ENCODE results near the gene FRMPD4.

FRMPD4 gene

DNA sequence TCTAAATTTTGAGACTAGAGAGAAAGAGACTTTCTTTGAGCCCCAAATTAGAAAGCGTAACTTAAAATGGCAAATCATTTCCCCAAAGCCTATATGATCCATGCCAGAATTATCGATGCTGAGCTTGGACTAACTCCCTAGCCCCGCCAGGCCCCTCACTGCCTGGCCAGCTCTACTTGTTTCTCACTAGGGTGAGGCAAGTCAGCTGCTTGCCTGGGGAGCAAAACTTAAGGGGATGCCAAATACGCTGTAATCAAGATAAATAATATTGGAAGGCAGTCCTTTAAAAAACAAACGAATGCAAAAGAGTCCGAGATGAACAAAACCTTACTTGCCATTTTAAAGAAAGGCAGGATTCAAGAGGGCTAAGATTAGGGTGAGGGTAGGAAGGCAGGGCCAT lies 236.0 kb downstream of the FRMPD4 start:
- Histone ChIP-seq H3K27me3 (ENCODE audit: control insufficient read depth, insufficient read depth, low read length) (no peaks in the 10 kb centered on the region), H3K36me3 (ENCODE audit: control insufficient read depth, insufficient read depth, low read length) (no peaks in the 10 kb centered on the region), H3K4me3 (ENCODE audit: low read depth, low read length) (no peak overlapping the region), H3K9me3 (ENCODE audit: control insufficient read depth, insufficient read depth, low read length) (no peaks in the 10 kb centered on the region), H3K9ac (ENCODE audit: low read depth, low read length) (no peak overlapping the region), H3K4me1 (ENCODE audit: control insufficient read depth, insufficient read depth, low read length) (no peaks in the 10 kb centered on the region)

DNA sequence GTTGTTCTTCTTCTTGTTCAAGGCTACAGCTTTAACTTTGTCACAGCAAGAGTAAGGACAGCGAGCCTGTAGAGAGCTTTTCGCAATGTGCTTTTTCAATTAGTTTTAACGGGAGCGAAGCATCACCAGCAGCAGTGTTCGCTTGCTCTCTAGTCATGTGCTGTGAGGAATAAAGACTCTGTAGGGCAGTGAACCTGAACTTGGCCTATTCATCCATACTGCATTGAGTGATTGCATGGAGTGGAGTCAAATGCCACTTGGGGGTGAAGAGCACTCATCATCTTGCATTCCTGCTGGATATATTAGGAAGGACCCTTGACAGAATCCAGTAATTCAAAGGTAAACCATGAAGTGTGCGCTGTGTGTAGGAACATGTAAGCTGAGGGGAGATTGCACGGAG lies 240.0 kb downstream of the FRMPD4 start:
- Histone ChIP-seq H3K4me3 (ENCODE audit: low read depth, low read length) (no peak overlapping the region), H3K4me1 (ENCODE audit: control insufficient read depth, insufficient read depth, low read length) (no peaks in the 10 kb centered on the region), H3K9ac (ENCODE audit: low read depth, low read length) (no peak overlapping the region), H3K9me3 (ENCODE audit: control insufficient read depth, insufficient read depth, low read length) (no peaks in the 10 kb centered on the region), H3K27me3 (ENCODE audit: control insufficient read depth, insufficient read depth, low read length) (no peaks in the 10 kb centered on the region), H3K36me3 (ENCODE audit: control insufficient read depth, insufficient read depth, low read length) (no peaks in the 10 kb centered on the region)

- H3K36me3 ChIP-seq (ENCODE audit: control insufficient read depth, insufficient read depth, low read length), result no peaks in the 10 kb centered on the region
- H3K4me3 ChIP-seq (ENCODE audit: low read depth, low read length), result no peak overlapping the region
- no peaks in the 10 kb centered on the region for H3K4me1 ChIP-seq (ENCODE audit: control insufficient read depth, insufficient read depth, low read length)
- H3K9me3 ChIP-seq (ENCODE audit: control insufficient read depth, insufficient read depth, low read length), result no peaks in the 10 kb centered on the region
- H3K9ac ChIP-seq (ENCODE audit: low read depth, low read length), result no peak overlapping the region
- H3K27me3 ChIP-seq (ENCODE audit: control insufficient read depth, insufficient read depth, low read length), result no peaks in the 10 kb centered on the region
Measured at GRCh38 chrX:12378706-12379105, 240.4 kb downstream of the FRMPD4 start.

GRCh38 chrX:12379671-12380070 lies 241.4 kb downstream of the FRMPD4 start:
- no peaks in the 10 kb centered on the region for H3K4me1 ChIP-seq (ENCODE audit: control insufficient read depth, insufficient read depth, low read length)
- H3K9ac ChIP-seq (ENCODE audit: low read depth, low read length), result no peak overlapping the region
- H3K27me3 ChIP-seq (ENCODE audit: control insufficient read depth, insufficient read depth, low read length), result no peaks in the 10 kb centered on the region
- no peak overlapping the region for H3K4me3 ChIP-seq (ENCODE audit: low read depth, low read length)
- no peaks in the 10 kb centered on the region for H3K36me3 ChIP-seq (ENCODE audit: control insufficient read depth, insufficient read depth, low read length)
- H3K9me3 ChIP-seq (ENCODE audit: control insufficient read depth, insufficient read depth, low read length), result no peaks in the 10 kb centered on the region

DNA sequence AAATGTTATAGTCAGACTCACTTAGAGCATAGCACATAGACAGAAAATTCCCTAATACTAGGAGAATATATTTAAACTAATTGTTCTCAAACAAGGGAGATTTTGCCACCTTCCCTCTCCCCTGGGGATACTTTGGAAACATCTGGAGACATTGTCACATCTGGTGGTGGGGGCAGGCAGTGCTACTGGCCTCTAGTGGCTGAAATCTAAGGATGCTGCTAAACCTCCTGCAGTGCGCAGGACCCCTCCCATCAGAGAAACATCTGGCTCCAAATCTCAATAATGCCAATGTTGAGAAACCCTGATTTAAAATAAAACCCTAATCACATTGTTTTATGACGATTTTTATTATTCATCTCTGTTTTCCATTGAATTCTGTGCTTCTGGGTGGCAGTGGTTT lies 244.9 kb downstream of the FRMPD4 start:
- H3K36me3 ChIP-seq (ENCODE audit: control insufficient read depth, insufficient read depth, low read length), result no peaks in the 10 kb centered on the region
- H3K27me3 ChIP-seq (ENCODE audit: control insufficient read depth, insufficient read depth, low read length), result no peaks in the 10 kb centered on the region
- H3K4me3 ChIP-seq (ENCODE audit: low read depth, low read length), result no peak overlapping the region
- H3K4me1 ChIP-seq (ENCODE audit: control insufficient read depth, insufficient read depth, low read length), result no peaks in the 10 kb centered on the region
- H3K9ac ChIP-seq (ENCODE audit: low read depth, low read length), result no peak overlapping the region
- no peaks in the 10 kb centered on the region for H3K9me3 ChIP-seq (ENCODE audit: control insufficient read depth, insufficient read depth, low read length)

DNA sequence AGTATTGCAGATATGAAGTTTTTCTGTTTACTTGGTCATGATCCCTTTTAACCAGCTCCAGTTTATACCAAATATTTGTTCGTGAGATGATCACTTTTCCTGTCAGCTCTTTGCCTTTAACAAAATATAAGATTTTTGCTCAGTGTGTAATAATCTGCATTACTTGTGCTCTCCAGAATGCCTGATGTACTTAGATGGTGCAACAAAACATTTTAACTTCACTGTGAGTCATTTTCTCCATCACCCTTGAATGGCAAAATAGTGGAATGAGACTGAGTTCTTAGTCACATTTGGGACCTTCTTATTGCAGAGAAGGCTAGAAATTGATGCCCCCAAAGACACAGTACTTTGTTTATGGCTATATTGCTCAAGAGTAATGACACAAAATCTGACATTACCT lies 252.0 kb downstream of the FRMPD4 start:
- Histone ChIP-seq H3K4me3 (ENCODE audit: low read depth, low read length) (no peak overlapping the region), H3K4me1 (ENCODE audit: control insufficient read depth, insufficient read depth, low read length) (no peaks in the 10 kb centered on the region), H3K9ac (ENCODE audit: low read depth, low read length) (no peak overlapping the region), H3K36me3 (ENCODE audit: control insufficient read depth, insufficient read depth, low read length) (no peaks in the 10 kb centered on the region), H3K9me3 (ENCODE audit: control insufficient read depth, insufficient read depth, low read length) (no peaks in the 10 kb centered on the region), H3K27me3 (ENCODE audit: control insufficient read depth, insufficient read depth, low read length) (no peaks in the 10 kb centered on the region)

DNA sequence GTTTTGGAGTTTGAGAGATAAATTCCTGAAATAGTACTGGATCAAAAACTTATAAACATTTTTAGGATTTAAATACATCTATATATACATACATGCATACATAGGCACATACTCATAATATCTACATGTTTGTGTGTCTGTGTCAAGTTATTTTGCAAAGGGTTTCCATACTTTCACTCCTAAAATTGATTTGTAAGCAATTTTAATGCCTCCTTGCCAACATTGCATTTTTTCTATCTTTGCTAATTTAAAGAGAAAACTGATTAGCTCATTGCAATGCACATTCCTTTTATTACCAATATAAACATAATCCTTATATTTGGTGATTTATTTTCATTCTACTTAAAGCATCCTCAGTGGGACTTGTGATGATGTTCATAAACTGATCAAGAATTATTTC lies 258.3 kb downstream of the FRMPD4 start:
- no peaks in the 10 kb centered on the region for H3K27me3 ChIP-seq (ENCODE audit: control insufficient read depth, insufficient read depth, low read length)
- peaks cover 3% of the 10 kb centered on the region for H3K4me1 ChIP-seq (ENCODE audit: control insufficient read depth, insufficient read depth, low read length)
- no peak overlapping the region for H3K9ac ChIP-seq (ENCODE audit: low read depth, low read length)
- no peak overlapping the region for H3K4me3 ChIP-seq (ENCODE audit: low read depth, low read length)
- no peaks in the 10 kb centered on the region for H3K36me3 ChIP-seq (ENCODE audit: control insufficient read depth, insufficient read depth, low read length)
- H3K9me3 ChIP-seq (ENCODE audit: control insufficient read depth, insufficient read depth, low read length), result no peaks in the 10 kb centered on the region

DNA sequence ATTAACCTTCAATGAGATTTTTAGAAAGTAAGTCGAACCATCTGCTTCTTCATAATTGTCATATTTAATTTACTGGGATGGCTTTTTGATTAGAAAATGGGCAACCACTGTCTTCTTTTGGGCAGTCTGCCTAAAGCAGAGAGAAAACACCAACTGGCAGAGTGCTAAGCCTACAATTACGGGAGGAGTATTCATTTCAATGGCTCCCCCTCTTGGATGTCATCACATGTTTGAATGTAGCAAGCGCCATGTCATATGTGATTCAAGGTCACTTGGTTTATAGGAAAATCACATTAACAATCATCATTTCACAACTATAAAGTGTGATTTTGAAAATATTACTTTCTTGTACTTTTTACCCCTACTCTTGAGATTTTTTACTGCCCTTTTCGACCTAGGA lies 261.9 kb downstream of the FRMPD4 start:
- Histone ChIP-seq H3K9ac (ENCODE audit: low read depth, low read length) (no peak overlapping the region), H3K36me3 (ENCODE audit: control insufficient read depth, insufficient read depth, low read length) (no peaks in the 10 kb centered on the region), H3K9me3 (ENCODE audit: control insufficient read depth, insufficient read depth, low read length) (no peaks in the 10 kb centered on the region), H3K4me1 (ENCODE audit: control insufficient read depth, insufficient read depth, low read length) (peaks cover 3% of the 10 kb centered on the region), H3K4me3 (ENCODE audit: low read depth, low read length) (no peak overlapping the region), H3K27me3 (ENCODE audit: control insufficient read depth, insufficient read depth, low read length) (no peaks in the 10 kb centered on the region)

DNA sequence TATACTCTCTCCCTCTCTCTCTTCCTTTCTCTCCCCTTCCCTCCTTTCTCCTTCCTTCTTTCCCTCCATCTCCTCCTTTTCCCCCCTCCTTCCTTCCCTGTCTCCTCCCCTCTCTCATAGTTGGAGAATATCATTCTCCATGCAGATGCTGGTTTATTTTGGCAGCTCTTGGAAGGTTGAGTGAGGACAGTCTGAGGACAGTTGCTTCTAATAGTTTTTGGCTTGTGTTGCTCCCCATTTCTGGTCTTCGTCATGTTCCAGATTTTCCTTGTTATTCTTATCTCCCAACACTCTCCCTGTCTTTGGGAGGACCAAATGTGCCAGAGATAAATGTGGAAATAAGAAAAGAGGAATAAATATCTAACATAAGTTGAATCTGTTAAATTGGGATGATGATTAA lies 263.0 kb downstream of the FRMPD4 start:
- no peaks in the 10 kb centered on the region for H3K36me3 ChIP-seq (ENCODE audit: control insufficient read depth, insufficient read depth, low read length)
- H3K9ac ChIP-seq (ENCODE audit: low read depth, low read length), result no peak overlapping the region
- no peaks in the 10 kb centered on the region for H3K9me3 ChIP-seq (ENCODE audit: control insufficient read depth, insufficient read depth, low read length)
- H3K27me3 ChIP-seq (ENCODE audit: control insufficient read depth, insufficient read depth, low read length), result no peaks in the 10 kb centered on the region
- peaks cover 3% of the 10 kb centered on the region for H3K4me1 ChIP-seq (ENCODE audit: control insufficient read depth, insufficient read depth, low read length)
- no peak overlapping the region for H3K4me3 ChIP-seq (ENCODE audit: low read depth, low read length)

DNA sequence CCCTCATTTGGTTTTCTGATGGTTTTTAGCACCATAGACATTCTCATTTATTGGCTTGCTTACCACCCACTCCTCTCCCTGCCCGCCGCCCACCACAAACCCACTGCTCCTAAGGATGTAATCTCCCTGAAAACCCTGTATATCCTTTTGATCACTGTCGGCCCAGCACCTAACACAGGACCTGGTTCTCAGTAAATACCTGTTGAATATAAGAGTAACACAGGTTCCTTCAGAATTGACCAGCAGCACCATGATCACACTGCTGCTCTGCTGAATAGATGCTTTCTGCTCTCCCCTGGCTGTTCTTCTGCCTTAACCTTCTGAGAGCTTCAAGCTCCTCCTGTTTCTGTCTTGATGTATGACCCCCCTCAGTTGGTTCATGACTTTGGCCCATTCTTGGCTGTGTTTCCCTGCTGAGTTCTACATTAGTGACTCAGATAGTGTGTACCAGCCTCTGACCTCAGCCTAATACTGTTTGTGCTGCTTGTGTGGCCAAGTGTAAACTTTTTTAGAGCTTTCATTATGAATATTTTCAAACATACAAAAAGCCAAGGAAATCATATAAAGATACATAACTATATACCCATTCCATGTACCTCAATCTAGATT lies 265.3 kb downstream of the FRMPD4 start:
- Histone ChIP-seq H3K9ac (ENCODE audit: low read depth, low read length) (no peak overlapping the region), H3K27me3 (ENCODE audit: control insufficient read depth, insufficient read depth, low read length) (no peaks in the 10 kb centered on the region), H3K4me1 (ENCODE audit: control insufficient read depth, insufficient read depth, low read length) (no peaks in the 10 kb centered on the region), H3K9me3 (ENCODE audit: control insufficient read depth, insufficient read depth, low read length) (no peaks in the 10 kb centered on the region), H3K4me3 (ENCODE audit: low read depth, low read length) (no peak overlapping the region), H3K36me3 (ENCODE audit: control insufficient read depth, insufficient read depth, low read length) (no peaks in the 10 kb centered on the region)

GRCh38 chrX:12405306-12405705 lies 267.0 kb downstream of the FRMPD4 start:
- Histone ChIP-seq H3K4me3 (ENCODE audit: low read depth, low read length) (no peak overlapping the region), H3K36me3 (ENCODE audit: control insufficient read depth, insufficient read depth, low read length) (no peaks in the 10 kb centered on the region), H3K27me3 (ENCODE audit: control insufficient read depth, insufficient read depth, low read length) (no peaks in the 10 kb centered on the region), H3K9me3 (ENCODE audit: control insufficient read depth, insufficient read depth, low read length) (no peaks in the 10 kb centered on the region), H3K9ac (ENCODE audit: low read depth, low read length) (no peak overlapping the region), H3K4me1 (ENCODE audit: control insufficient read depth, insufficient read depth, low read length) (no peaks in the 10 kb centered on the region)

DNA sequence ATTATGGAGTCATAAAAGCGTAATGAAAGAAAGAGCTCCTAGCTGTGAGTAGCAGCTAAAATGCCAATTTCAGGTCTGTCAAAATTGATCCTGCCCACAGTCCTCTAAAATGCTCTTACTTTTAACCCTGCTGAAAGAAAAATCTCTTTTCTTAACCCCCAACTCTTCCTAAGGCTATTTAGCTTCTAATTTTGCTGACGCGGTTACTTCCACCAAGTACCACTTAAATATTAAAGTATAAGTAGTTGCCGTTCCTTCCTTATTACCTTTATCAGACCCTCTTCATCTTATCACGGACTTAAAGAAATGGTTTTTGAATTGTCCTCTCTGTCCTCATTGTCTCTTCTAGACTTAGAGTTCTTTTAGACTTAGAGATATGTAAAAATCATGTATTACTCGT lies 272.2 kb downstream of the FRMPD4 start:
- H3K4me3 ChIP-seq (ENCODE audit: low read depth, low read length), result no peak overlapping the region
- H3K4me1 ChIP-seq (ENCODE audit: control insufficient read depth, insufficient read depth, low read length), result no peaks in the 10 kb centered on the region
- H3K36me3 ChIP-seq (ENCODE audit: control insufficient read depth, insufficient read depth, low read length), result no peaks in the 10 kb centered on the region
- H3K9ac ChIP-seq (ENCODE audit: low read depth, low read length), result no peak overlapping the region
- no peaks in the 10 kb centered on the region for H3K9me3 ChIP-seq (ENCODE audit: control insufficient read depth, insufficient read depth, low read length)
- no peaks in the 10 kb centered on the region for H3K27me3 ChIP-seq (ENCODE audit: control insufficient read depth, insufficient read depth, low read length)

Measured in iPS-15b (cell line).